H1 (cell line): ENCODE data around the gene DCBLD1. TPM values are rescaled to one million over a fixed set of nuclear protein-coding genes. Genes with fewer than 3 reads are reported as not detected.

Experiments used
- ASH2L ChIP-seq: fragments of 200-600, 300-600 bp; sonication (generic); IDR thresholded peaks from one replicate; pipeline ENCODE4 v1.7.1; 2017; ENCODE audit warnings: low read length
- CBX5 ChIP-seq: fragments of 300-800, 300-1000 bp; sonication (generic); IDR thresholded peaks from 2 replicates; pipeline ENCODE4 v1.7.1; 2016; ENCODE audit warnings: antibody characterized with exemption, low read length, low read depth
- CHD2 ChIP-seq: IDR thresholded peaks from 2 replicates; pipeline ENCODE4 v1.6.1; 2012; ENCODE audit warnings: low read length, improper control_type of control experiment
- CTCF ChIP-seq, 3 experiments: IDR thresholded peaks; 1 replicate in 2 of 3; 2 replicates in 1 of 3; pipeline versions ENCODE4 v1.5.1 to v1.6.1; 2011; ENCODE audit warnings: low read length in 3 of 3, mild to moderate bottlenecking in 3 of 3, inconsistent platforms in 2 of 3, low read depth in 1 of 3, moderate library complexity in 1 of 3; ENCODE audit not compliant: insufficient read depth in 1 of 3; ENCODE audit errors: control extremely low read depth in 1 of 3
- EZH2 ChIP-seq: fragments of 200-600 bp; sonication (generic); IDR thresholded peaks from 2 replicates; pipeline ENCODE4 v1.7.1; 2012; ENCODE audit warnings: low read depth, mild to moderate bottlenecking, moderate library complexity, low read length, inconsistent platforms; ENCODE audit not compliant: severe bottlenecking
- HDAC2 ChIP-seq, 2 experiments: fragments of 300-600 bp in 1 of 2; sonication (generic) in 1 of 2; IDR thresholded peaks; 2 replicates each; pipeline ENCODE4 v1.6.1; 2011 to 2012; ENCODE audit warnings: low read depth in 2 of 2, low read length in 2 of 2, mild to moderate bottlenecking in 2 of 2, moderate library complexity in 2 of 2, borderline replicate concordance in 1 of 2, inconsistent platforms in 1 of 2
- JUND ChIP-seq: IDR thresholded peaks from 2 replicates; pipeline ENCODE4 v1.6.1; 2011; ENCODE audit warnings: mild to moderate bottlenecking, improper control_type of control experiment, low read length
- MAX ChIP-seq: IDR thresholded peaks from 2 replicates; pipeline ENCODE4 v1.6.1; 2012; ENCODE audit warnings: inconsistent platforms
- NRF1 ChIP-seq: IDR thresholded peaks from 2 replicates; pipeline ENCODE4 v1.6.1; 2011; ENCODE audit warnings: mild to moderate bottlenecking, low read depth, low read length, improper control_type of control experiment
- RBBP5 ChIP-seq: IDR thresholded peaks from 2 replicates; pipeline ENCODE4 v1.7.1; 2012; ENCODE audit warnings: low read depth, mild to moderate bottlenecking, inconsistent platforms, low read length, moderate library complexity, borderline replicate concordance
- RFX5 ChIP-seq: IDR thresholded peaks from 2 replicates; pipeline ENCODE4 v1.6.1; 2011; ENCODE audit warnings: low read depth, low read length, improper control_type of control experiment, borderline replicate concordance
- RNF2 ChIP-seq: fragments of 200-900, 300-1000 bp; sonication (generic); IDR thresholded peaks from 2 replicates; pipeline ENCODE4 v1.7.1; 2016; ENCODE audit warnings: borderline replicate concordance, low read depth, mild to moderate bottlenecking, antibody characterized with exemption, low read length; ENCODE audit not compliant: poor library complexity, severe bottlenecking; ENCODE audit errors: missing control alignments
- SAP30 ChIP-seq: fragments of 300-600 bp; sonication (generic); IDR thresholded peaks from 2 replicates; pipeline ENCODE4 v1.7.1; 2012; ENCODE audit warnings: low read length, moderate library complexity, mild to moderate bottlenecking, inconsistent platforms; ENCODE audit not compliant: insufficient read depth, insufficient replicate concordance
- SIRT6 ChIP-seq: IDR thresholded peaks from one replicate; pipeline ENCODE4 v1.7.1; 2012; ENCODE audit warnings: low read length, inconsistent platforms
- SP1 ChIP-seq: IDR thresholded peaks from 2 replicates; pipeline ENCODE4 v1.6.1; 2011; ENCODE audit warnings: low read depth, low read length
- SP2 ChIP-seq: IDR thresholded peaks from 2 replicates; pipeline ENCODE4 v1.6.1; 2012; ENCODE audit warnings: mild to moderate bottlenecking, low read length, inconsistent platforms
- SP4 ChIP-seq: IDR thresholded peaks from 2 replicates; pipeline ENCODE4 v1.6.1; 2012; ENCODE audit warnings: low read length, inconsistent platforms
- SRF ChIP-seq: IDR thresholded peaks from 2 replicates; pipeline ENCODE4 v1.6.1; 2011; ENCODE audit warnings: mild to moderate bottlenecking, low read depth, low read length, moderate library complexity
- TAF1 ChIP-seq: IDR thresholded peaks from 2 replicates; pipeline ENCODE4 v1.6.1; 2011; ENCODE audit warnings: mild to moderate bottlenecking, low read depth, low read length
- TCF12 ChIP-seq: IDR thresholded peaks from 2 replicates; pipeline ENCODE4 v1.6.1; 2011; ENCODE audit warnings: low read depth, mild to moderate bottlenecking, low read length
- TEAD4 ChIP-seq: IDR thresholded peaks from 2 replicates; pipeline ENCODE4 v1.6.1; 2012; ENCODE audit warnings: low read depth, low read length, inconsistent platforms, mixed read lengths
- polyA plus RNA-seq, 7 experiments: library from polyadenylated mRNA; depleted of rRNA in 3 of 7; stranded (reverse) in 5 of 7; unstranded in 2 of 7; fragments of >200 nt in 5 of 7; fragments of 200-250 nt in 2 of 7; gene quantifications; 1 replicate in 5 of 7; 2 replicates in 1 of 7; 4 replicates in 1 of 7; pipeline versions ENCODE4 v1.2.1 to v1.2.3, GENCODE V29; 2011 to 2013; ENCODE audit warnings: missing spikeins in 2 of 7, mixed read lengths in 2 of 7
- total RNA-seq: library from RNA; stranded (reverse); fragmentation: NEBNext Ultra II Directional; extraction: Animal tissue kit (Norgen Biotek cat#: 25700); gene quantifications from 2 replicates; pipeline ENCODE4 v1.2.1, GENCODE V29; 2021
- TF ChIP-seq, protein P1 (sequence below): IDR thresholded peaks from 2 replicates; pipeline ENCODE4 v1.6.1; 2012; ENCODE audit warnings: inconsistent platforms

DCBLD1 gene
- total and polyA plus RNA-seq, 2 of the 8 experiments (the other 6 are each of a cell fraction or from before 2014, with no cell fraction given): 3.9 to 11.2 TPM

DNA sequence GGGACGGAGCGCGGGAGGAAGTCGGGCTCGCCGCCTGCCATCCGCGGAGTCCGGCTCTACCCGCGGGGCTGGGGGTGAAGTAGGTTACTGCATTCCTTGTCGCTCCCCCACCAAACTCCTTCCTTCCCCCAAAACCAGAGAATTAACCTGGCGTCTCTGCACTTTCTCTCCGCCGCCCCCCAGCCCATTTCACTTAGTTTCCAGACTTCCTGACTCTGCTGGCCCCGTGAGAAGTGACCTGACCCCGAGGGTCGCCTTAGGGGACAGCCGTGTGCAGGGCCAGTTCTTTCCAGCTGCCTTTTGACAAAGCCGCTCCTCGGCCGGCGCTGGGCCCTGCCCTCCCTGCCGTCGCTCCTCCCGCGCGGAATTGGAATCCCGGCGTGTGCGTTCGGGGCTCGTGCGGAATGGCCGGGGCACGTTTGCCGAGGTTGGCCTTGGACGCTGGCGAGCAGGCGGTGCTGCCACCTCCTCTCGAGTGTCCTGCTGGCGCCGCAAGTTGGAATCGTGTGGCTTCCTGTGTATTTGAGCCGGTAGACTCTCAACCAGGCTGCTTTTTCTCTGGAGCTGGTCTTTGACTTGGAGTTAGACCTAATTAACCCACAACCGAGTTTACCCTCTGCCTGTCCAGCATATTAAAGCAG, 650 bp downstream of the DCBLD1 start (continued):
- TF ChIP-seq RNF2 (peak; percentile 52), JUND (no peak), SIRT6 (no peak), EZH2 (no peak), SP4 (no peak), MAX (peak; percentile 93), RFX5 (no peak), CBX5 (no peak), TAF1 (peak; percentile 36; the same call in 1 of the 2 replicates), ASH2L (peak; percentile 83), TEAD4 (no peak), SP1 (no peak), NRF1 (no peak), CTCF (IDR thresholded peaks at IDR 0.05; ENCODE audit: control extremely low read depth in 1 of 3, insufficient read depth in 1 of 3, low read depth in 1 of 3, low read length in 3 of 3) (no peak), HDAC2 (IDR thresholded peaks at IDR 0.05; ENCODE audit: borderline replicate concordance in 1 of 2, low read depth in 2 of 2, low read length in 2 of 2) (no peak), CHD2 (no peak), SRF (no peak), SAP30 (no peak), RBBP5 (peak; percentile 84; the same call in 1 of the 2 replicates), SP2 (no peak), TCF12 (no peak)
- TF ChIP-seq, protein P1, sequence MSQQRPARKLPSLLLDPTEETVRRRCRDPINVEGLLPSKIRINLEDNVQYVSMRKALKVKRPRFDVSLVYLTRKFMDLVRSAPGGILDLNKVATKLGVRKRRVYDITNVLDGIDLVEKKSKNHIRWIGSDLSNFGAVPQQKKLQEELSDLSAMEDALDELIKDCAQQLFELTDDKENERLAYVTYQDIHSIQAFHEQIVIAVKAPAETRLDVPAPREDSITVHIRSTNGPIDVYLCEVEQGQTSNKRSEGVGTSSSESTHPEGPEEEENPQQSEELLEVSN: peak; percentile 94
